Measurements from ENCODE around the gene NDUFC2.
"Not testable (repeated sequence)": the region's sequence is repeated elsewhere in the genome, so short reads cannot be mapped to it uniquely, and the experiment has no call there.

Gene NDUFC2

DNA sequence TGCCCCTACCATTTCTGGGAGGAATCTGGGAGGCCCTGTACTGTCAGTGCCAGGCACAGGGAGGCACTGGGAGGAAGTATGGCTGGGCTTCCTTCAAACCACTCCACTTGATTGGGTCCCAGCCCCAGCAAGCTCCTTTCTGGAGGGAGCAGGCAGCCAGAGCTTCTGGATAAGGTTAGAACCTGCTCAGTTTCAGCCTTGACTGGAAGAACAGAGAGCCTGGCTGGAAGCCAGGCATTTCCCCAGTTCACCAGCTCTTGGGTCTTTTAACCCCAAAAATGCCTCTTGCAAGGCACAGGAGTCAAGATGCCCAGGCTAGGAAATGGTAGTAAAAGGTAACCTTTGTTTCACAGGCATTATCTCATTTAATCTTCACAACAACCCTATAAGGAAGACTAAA lies 47.6 kb downstream of the NDUFC2 start:
- DNase-seq (ENCODE audit: low read depth in 1 of 2, low spot score in 1 of 2) = no peak

DNA sequence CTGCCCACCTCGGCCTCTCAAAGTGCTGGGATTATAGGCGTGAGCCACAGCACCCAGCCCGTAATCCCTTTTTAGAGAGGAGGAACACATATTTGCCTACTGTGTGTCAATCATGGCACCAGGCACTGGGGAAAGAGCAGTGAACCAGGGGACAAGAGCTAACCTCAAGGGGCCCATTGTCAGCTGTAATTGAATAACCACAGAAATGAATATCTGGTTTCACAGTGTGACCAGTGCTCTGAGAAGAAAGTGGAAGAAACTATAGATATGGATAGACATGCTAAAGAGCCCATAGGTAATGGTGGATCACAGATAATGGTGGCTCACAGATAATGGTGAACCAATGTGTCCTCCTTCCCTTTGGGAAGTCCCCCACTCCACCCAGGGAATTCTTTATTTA lies 48.0 kb downstream of the NDUFC2 start:
- DNase-seq (ENCODE audit: low read depth in 1 of 2, low spot score in 1 of 2) = no peak

DNA sequence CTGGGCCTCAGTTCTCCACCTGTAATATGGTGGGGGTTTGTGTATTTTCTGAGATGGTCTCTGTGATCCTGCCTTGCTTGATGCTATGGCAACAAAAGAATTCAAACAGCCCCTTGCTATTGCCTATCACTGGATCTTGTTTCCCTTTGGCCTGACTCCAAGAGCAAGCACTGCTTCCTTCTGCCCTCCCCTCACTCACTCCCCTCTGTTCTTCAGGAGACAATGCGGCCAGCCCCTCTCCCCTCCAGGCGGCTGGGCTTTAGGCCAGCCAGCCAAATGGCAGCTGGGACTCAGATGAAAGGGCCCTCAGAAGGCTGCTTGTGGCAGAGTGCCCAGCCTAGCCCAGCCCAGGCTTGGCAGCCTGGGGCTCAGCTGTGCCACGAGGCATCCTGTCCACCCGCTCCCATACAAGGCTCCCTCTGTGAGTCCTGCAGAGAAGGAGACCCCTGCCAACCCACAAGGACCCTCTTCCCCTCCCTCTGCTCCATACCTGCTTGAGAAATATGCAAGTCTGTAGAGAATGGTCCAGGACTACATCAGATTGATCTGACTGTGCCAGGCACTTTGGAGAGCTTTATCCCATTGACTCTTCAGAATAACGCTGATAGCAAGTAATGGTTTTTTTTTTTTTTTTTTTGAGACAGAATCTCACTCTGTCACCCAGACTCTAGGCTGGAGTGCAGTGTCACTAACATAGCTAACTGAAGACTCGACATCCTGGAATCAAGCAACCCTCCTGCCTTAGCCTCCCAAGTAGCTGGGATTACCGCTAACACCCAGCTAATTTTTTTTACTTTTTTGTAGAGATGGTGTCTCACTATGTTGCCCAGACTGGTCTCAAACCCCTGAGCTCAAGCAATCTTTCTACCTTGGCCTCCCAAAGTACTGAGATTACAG lies 49.0 kb downstream of the NDUFC2 start:
- no peak for DNase-seq (ENCODE audit: low read depth in 1 of 2, low spot score in 1 of 2)

DNA sequence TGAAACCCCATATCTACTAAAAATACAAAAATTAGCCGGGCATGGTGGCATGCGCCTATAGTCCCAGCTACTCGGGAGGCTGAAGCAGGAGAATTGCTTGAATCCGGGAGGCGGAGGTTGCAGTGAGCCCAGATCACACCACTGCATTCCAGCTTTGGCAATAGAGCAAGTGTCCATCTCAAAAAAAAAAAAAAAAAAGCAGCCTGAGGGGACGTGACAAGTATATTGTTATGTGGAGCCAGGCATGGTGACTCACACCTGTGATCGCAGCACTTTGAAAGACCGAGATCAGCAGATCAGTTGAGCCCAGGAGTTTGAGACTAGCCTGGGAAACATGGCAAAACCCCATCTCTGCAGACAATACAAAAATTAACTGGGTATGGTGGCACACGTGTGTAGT lies 51.2 kb downstream of the NDUFC2 start:
- DNase-seq (ENCODE audit: low read depth in 1 of 2, low spot score in 1 of 2) = not testable (repeated sequence)

DNA sequence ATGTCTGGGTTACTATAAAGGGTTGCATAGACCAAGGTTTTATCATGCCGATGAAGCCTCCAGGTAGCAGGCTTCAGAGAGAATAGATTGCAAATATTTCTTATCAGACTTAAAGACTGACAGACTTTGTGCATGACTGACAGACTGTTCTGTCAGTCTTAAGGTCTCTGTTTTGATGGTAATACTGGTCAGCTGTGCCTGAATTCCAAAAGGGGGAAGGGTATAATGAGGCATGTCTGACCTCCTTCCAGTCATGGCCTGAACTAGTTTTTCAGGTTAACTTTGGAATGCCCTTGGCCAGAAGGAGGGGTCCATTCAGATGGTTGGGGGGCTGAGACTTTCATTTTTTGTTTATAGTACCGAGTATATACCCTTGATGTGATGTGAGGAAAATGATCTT lies 51.9 kb downstream of the NDUFC2 start:
- DNase-seq (ENCODE audit: low read depth in 1 of 2, low spot score in 1 of 2) = no peak

DNA sequence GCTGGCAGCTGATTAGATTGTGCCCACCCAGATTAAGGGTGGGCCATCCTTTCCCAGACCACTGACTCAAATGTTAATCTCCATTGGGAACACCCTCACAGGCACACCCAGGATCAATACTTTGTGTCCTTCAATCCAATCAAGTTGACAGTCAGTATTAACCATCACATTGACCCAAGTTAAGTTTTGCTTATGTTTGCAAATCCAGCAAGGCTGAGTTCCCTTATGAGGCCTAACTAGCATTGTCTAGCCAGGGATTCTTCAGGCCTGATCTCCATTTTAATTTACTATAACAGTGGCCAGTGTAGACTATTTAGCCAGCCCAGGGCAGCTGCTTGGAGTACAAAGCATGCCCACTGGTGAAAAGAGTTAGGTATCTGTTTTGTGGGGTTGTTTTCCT lies 54.3 kb downstream of the NDUFC2 start:
- DNase-seq (ENCODE audit: low read depth in 1 of 2, low spot score in 1 of 2) = no peak

DNA sequence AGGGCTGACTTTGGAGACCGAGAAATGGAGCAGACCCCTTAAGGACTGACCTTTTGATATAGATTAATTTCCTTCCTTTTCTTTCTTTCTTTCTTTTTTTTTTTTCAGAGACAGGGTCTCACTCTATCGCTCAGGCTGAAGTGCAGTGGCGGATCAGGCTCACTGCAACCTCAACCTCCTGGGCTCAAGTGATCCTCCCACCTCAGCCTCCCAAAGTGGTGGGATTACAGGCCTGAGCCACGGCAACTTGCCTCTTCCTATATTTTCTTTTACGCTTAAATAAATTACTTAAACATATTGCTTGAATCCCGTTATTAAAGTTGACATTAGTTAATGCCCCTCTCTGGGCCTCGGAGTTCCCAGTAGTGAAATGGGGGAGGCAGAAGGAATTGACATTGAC lies 56.2 kb downstream of the NDUFC2 start:
- DNase-seq (ENCODE audit: low read depth in 1 of 2, low spot score in 1 of 2) = no peak

DNA sequence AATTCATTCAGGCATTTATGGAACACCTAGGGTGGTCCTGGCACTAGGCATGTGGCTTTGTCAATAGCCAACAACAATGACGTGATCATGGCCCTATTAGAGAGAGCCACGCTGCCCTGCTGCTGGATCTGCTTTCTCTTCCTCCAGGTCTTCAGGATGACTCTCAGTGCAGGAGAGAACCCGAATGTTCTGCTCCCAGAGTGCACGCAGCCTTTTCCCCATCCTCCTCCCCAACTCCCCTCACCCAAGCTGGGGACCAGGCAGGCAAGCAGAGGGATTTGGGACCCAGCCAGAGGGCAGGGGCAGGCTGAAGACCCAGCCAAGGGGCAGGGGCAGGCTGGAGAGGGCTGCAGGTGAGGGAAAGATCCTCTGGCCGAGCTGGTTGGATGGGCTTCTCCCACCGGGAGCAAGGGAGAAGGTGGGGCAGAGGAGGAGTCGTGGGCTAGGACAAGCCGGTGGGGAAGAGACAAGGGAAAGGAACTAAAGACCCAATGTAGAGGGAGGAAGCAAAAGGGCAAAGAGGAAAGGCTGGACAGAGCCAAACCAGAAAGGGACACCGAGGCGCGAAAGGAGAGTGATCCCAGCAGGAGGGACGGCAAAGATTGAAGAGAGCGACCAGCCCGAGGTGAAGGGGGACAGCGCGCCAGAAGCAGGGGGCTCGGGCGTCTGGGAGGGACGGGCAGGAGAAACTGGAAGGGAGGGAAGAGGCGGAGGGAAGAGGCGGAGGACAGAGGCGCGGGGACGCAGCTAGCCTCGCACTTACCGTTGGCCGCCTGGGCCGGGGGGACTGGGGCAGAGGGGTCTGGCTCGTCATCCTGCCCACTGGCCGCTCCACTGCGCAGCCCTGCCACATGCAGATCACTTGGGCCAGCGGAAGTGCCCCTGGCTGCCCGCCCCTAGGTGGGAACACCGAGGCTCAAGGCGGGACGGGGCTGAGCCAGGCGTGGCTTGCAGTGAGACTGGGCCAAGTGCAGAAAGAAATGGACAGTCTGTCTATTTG lies 57.0 kb downstream of the NDUFC2 start, which contains the start of gene KCTD14:
KCTD14 (minus strand) TSS at position 880 of the 1,000 bp plus-strand sequence; CDS start at position 853, 27 bp downstream.
- DNase-seq (ENCODE audit: low read depth in 1 of 2, low spot score in 1 of 2) = no peak

DNA sequence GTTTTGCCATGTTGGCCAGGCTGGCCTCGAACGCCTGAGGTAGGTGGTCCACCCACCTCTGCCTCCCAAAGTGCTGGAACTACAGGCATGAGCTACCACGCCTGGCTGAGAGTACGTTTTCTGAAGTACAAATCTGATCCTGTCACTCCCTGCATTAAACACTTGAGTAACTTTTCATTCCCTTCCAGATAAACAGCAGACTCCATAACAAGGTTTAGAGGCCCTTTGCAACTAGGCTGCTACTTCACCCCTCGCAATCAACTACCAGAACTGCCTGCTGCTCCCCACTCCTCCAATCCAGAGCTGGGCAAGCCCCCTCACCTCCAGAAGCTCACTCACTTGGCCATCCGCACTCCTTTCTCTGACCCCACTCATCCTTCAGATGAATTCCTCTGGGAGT lies 58.1 kb downstream of the NDUFC2 start:
- DNase-seq (ENCODE audit: low read depth in 1 of 2, low spot score in 1 of 2) = no peak

DNA sequence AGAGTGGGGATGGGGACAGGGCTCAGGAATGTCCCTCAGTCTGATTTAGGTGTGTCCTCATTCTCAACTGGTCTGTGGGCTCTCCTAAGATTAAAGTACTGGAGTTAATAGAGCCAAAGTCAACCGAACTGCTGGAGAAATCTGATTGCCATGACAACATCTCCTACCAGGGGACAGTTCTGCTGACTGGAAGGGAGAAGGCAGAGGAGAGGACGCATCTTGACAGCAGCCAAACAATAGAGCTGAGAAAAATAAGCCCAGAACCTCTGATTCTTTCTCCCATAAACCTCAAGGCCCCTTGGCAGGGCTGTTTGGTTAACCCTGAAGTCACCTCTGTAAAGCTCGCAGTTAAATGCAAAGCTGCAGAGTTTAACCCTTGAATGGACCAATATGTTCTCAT lies 59.4 kb downstream of the NDUFC2 start:
- DNase-seq (ENCODE audit: low read depth in 1 of 2, low spot score in 1 of 2) = no peak

DNA sequence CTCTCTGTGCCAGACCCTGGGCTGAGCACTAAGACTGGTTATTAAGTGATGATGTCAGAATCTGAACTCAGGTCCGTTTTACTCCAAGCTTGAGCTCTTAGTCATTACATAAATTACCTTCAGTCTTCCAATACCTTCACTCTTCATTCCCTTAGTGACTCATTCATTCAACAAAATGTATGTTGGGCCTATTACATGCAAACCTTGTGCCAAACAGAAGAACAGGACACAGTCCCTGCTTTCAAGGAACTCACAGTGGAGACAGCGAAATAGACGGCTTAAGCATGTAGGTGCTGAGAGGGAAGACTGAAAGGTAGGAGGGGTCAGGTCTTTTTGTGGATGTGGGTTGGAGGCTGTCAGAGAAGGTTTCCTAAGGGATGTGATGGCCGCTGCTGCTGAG lies 59.9 kb downstream of the NDUFC2 start:
- DNase-seq (ENCODE audit: low read depth in 1 of 2, low spot score in 1 of 2) = no peak

Data from activated CD4-positive, alpha-beta T cell treated with anti-CD3 and anti-CD28 coated beads, Interleukin-2, amount 50 U/mL, for 24 hours (primary cell).